ENCODE data around the gene MAGEA2B. TPM values are rescaled to one million over a fixed set of nuclear protein-coding genes. Genes with fewer than 3 reads are reported as not detected.
"Not testable (repeated sequence)": the region's sequence is repeated elsewhere in the genome, so short reads cannot be mapped to it uniquely, and the experiment has no call there.

MAGEA2B gene
- not detected for total RNA-seq
- not detected for polyA plus RNA-seq
- long read RNA-seq, donor 1 = 0 reads
- long read RNA-seq, donor 2 = 0 reads
- long read RNA-seq, donor 3 = 0 reads

GRCh38 chrX:152713815-152714787, at the start of gene MAGEA2B:
MAGEA2B (plus strand) TSS chrX:152714628; CDS start chrX:152717107, 2,479 bp downstream.
- intact Hi-C loops (cut with DNase I); H3K27me3 ChIP-seq; H3K4me3 ChIP-seq; H3K9me3 ChIP-seq; ATAC-seq; H3K4me1 ChIP-seq; H3K27ac ChIP-seq; DNase-seq; H3K36me3 ChIP-seq: not testable (repeated sequence)
- WGBS, 4 donors = no CpG with 5 or more reads among the region's 35 CpGs

GRCh38 chrX:152674135-152674534, 40.3 kb upstream of the MAGEA2B start:
- ATAC-seq (no peak), DNase-seq (no peak)
- WGBS, 4 donors = 72 to 86% (median 80%) methylated on average over 2 of the region's 2 CpGs
- no peaks in the 10 kb centered on the region for H3K36me3 ChIP-seq
- TF ChIP-seq POLR2A (IDR thresholded peaks at IDR 0.05) (no peak), CTCF (IDR thresholded peaks at IDR 0.05) (no peak)
- H3K27me3 ChIP-seq = peaks cover 0 to 7% (median 0%) of the 10 kb centered on the region in 9 donors
- H3K4me1 ChIP-seq = no peaks in the 10 kb centered on the region
- H3K27ac ChIP-seq = no peak overlapping the region
- H3K4me3 ChIP-seq = no peak overlapping the region
- intact Hi-C loops (cut with DNase I) = no loop called here
- H3K9me3 ChIP-seq = no peaks in the 10 kb centered on the region

- H3K9me3 ChIP-seq; H3K36me3 ChIP-seq; DNase-seq; ATAC-seq; H3K4me3 ChIP-seq; H3K4me1 ChIP-seq; intact Hi-C loops (cut with DNase I); H3K27ac ChIP-seq; H3K27me3 ChIP-seq: not testable (repeated sequence)
- 72 to 88% (median 86%) methylated on average over 3 of the region's 3 CpGs for WGBS, 4 donors
Observed at GRCh38 chrX:152674652-152675051, 39.8 kb upstream of the MAGEA2B start.

- H3K27me3 ChIP-seq; H3K4me3 ChIP-seq; H3K4me1 ChIP-seq; H3K36me3 ChIP-seq; DNase-seq; H3K27ac ChIP-seq; H3K9me3 ChIP-seq; intact Hi-C loops (cut with DNase I): not testable (repeated sequence)
- peak in 1 of 4 donors; percentile 33 for ATAC-seq
- WGBS, 4 donors = no CpG with 5 or more reads among the region's 3 CpGs
Observed at GRCh38 chrX:152681012-152681411, 33.4 kb upstream of the MAGEA2B start.

- ATAC-seq; H3K9me3 ChIP-seq; H3K27ac ChIP-seq; H3K36me3 ChIP-seq; intact Hi-C loops (cut with DNase I); H3K4me3 ChIP-seq; H3K4me1 ChIP-seq; H3K27me3 ChIP-seq; DNase-seq: not testable (repeated sequence)
- 62 to 82% methylated on average over 2 to 7 of the region's 34 CpGs; no CpG with 5 or more reads in 2 of the 4 donors for WGBS, 4 donors
Observed at GRCh38 chrX:152697952-152698931, 16.2 kb upstream of the MAGEA2B start, which contains the start of gene MAGEA3. MAGEA3 (plus strand) TSS chrX:152698794; CDS start chrX:152700833, 2,039 bp downstream.

- H3K36me3 ChIP-seq; H3K9me3 ChIP-seq; H3K27ac ChIP-seq; H3K27me3 ChIP-seq; H3K4me1 ChIP-seq; ATAC-seq; H3K4me3 ChIP-seq; intact Hi-C loops (cut with DNase I): not testable (repeated sequence)
- peak in 1 of 5 donors; percentile 13 for DNase-seq
- 67 to 92% (median 89%) methylated on average over 4 of the region's 5 CpGs for WGBS, 4 donors
Observed at GRCh38 chrX:152700390-152700789, 14.0 kb upstream of the MAGEA2B start.

- H3K9me3 ChIP-seq; H3K27ac ChIP-seq; H3K36me3 ChIP-seq; H3K27me3 ChIP-seq; DNase-seq; intact Hi-C loops (cut with DNase I); H3K4me1 ChIP-seq; H3K4me3 ChIP-seq: not testable (repeated sequence)
- ATAC-seq = peak in 2 of 4 donors; percentile 24 to 42
- WGBS, 4 donors = 63 to 81% (median 75%) methylated on average over 2 of the region's 7 CpGs
Observed at GRCh38 chrX:152706500-152706899, 7.9 kb upstream of the MAGEA2B start.

GRCh38 chrX:152709173-152709572, 5.3 kb upstream of the MAGEA2B start, which contains the start of gene CSAG2:
CSAG2 (minus strand) TSS chrX:152709273; CDS start chrX:152709112, 161 bp downstream.
- DNase-seq; H3K4me1 ChIP-seq; H3K4me3 ChIP-seq; H3K27ac ChIP-seq; H3K9me3 ChIP-seq; H3K36me3 ChIP-seq; ATAC-seq; H3K27me3 ChIP-seq; intact Hi-C loops (cut with DNase I): not testable (repeated sequence)
- no CpG with 5 or more reads among the region's 2 CpGs for WGBS, 4 donors

- H3K9me3 ChIP-seq; H3K4me3 ChIP-seq; H3K4me1 ChIP-seq; DNase-seq; H3K36me3 ChIP-seq; H3K27me3 ChIP-seq; intact Hi-C loops (cut with DNase I); ATAC-seq; H3K27ac ChIP-seq: not testable (repeated sequence)
- WGBS, 4 donors = no CpG with 5 or more reads among the region's 5 CpGs
Observed at GRCh38 chrX:152713195-152713594, 1.2 kb upstream of the MAGEA2B start.

Measured in heart left ventricle (tissue), 16 donors.